SU-DHL-6 (cell line): ENCODE measurements around the gene CPVL.

Experiments
- H2AFZ ChIP-seq: fragments of 200-600 bp; sonication (generic); 2 replicates; pipeline ENCODE4 v1.6.1; 2014; ENCODE audit warnings: low read depth, mild to moderate bottlenecking, moderate library complexity, mixed read lengths, antibody characterized with exemption, low read length; ENCODE audit not compliant: severe bottlenecking
- H3F3A ChIP-seq: fragments of 200-600 bp; shearing (Covaris generic); 2 replicates; pipeline ENCODE4 v1.6.0; 2016; ENCODE audit warnings: antibody characterized with exemption, mild to moderate bottlenecking; ENCODE audit not compliant: insufficient read depth
- H3K27ac ChIP-seq: fragments of 200-600 bp; sonication (generic); 2 replicates; pipeline ENCODE4 v1.5.1; 2016; ENCODE audit warnings: low read depth, mild to moderate bottlenecking, low read length, moderate library complexity, mixed read lengths
- H3K27me3 ChIP-seq: fragments of 200-600 bp; sonication (generic), shearing (Covaris generic); 2 replicates; pipeline ENCODE4 v1.6.0; 2014; ENCODE audit warnings: mild to moderate bottlenecking, low read length
- H3K36me3 ChIP-seq: fragments of 200-600 bp; sonication (generic); 2 replicates; pipeline ENCODE4 v1.6.1; 2014; ENCODE audit warnings: mild to moderate bottlenecking, low read length, mixed read lengths
- H3K4me2 ChIP-seq: fragments of 300-600, 200-600 bp; shearing (Covaris generic), sonication (generic); 2 replicates; pipeline ENCODE4 v1.6.0; 2014; ENCODE audit warnings: low read length, low read depth, mild to moderate bottlenecking; ENCODE audit not compliant: poor library complexity, severe bottlenecking
- H3K4me3 ChIP-seq: fragments of 200-600 bp; sonication (generic); 2 replicates; pipeline ENCODE4 v1.5.1; 2014; ENCODE audit warnings: antibody characterized with exemption, low read length, mild to moderate bottlenecking, mixed read lengths; ENCODE audit not compliant: insufficient read depth, poor library complexity, severe bottlenecking
- H3K79me2 ChIP-seq: fragments of 200-600 bp; sonication (generic); 2 replicates; pipeline ENCODE4 v1.6.1; 2014; ENCODE audit warnings: mild to moderate bottlenecking, low read length, moderate library complexity; ENCODE audit not compliant: insufficient read depth
- H3K9ac ChIP-seq: fragments of 200-600 bp; sonication (generic); 2 replicates; pipeline ENCODE4 v1.7.0; 2014; ENCODE audit warnings: mild to moderate bottlenecking, low read length
- H3K9me2 ChIP-seq: fragments of 200-600 bp; sonication (generic); replicated peaks from 2 replicates; pipeline ENCODE4 v1.6.1; 2014; ENCODE audit warnings: low read length; ENCODE audit not compliant: insufficient read depth
- H3K9me3 ChIP-seq: fragments of 200-600 bp; sonication (generic); 2 replicates; pipeline ENCODE4 v1.6.1; 2014; ENCODE audit warnings: low read length, mixed read lengths; ENCODE audit not compliant: insufficient read depth
- H4K20me1 ChIP-seq: fragments of 200-600 bp; sonication (generic); 2 replicates; pipeline ENCODE4 v1.6.1; 2014; ENCODE audit warnings: low read depth, mild to moderate bottlenecking, antibody characterized with exemption, low read length, moderate library complexity, mixed read lengths
- EZH2phosphoT487 ChIP-seq: fragments of 200-600 bp; sonication (generic), shearing (Covaris generic); conservative IDR thresholded peaks from 2 replicates; pipeline ENCODE4 v1.6.1; 2018; ENCODE audit warnings: mild to moderate bottlenecking, antibody characterized with exemption, low read length, moderate library complexity, mixed read lengths
- TF ChIP-seq, protein P1 (sequence below): fragments of 200-600 bp; sonication (generic); IDR thresholded peaks from one replicate; pipeline ENCODE4 v1.5.1; 2017; ENCODE audit warnings: antibody characterized with exemption, mild to moderate bottlenecking, low read length, moderate library complexity; ENCODE audit not compliant: insufficient read depth, poor library complexity, severe bottlenecking

The CPVL gene

DNA sequence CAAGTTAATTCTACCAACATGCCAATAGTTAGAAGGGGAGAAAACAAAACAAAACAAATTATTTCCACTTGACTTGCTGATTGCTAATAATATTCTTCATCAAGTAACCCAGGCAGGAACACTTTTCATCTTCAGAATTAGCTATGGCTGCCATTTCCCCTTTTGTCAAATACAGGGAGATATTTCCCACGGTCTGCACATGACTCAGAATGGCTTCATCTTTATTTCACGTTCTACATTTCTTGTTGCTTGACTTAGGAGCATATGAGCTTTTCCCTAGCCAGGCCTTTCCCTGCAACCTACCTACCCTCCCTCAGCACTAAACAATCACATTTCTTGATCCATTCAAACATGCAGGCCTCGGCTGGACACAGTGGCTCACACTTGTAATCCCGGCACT lies 6.5 kb downstream of the CPVL start:
- Histone ChIP-seq H3K9me2 (no peaks in the 10 kb centered on the region), H3K9me3 (no peaks in the 10 kb centered on the region), H4K20me1 (no peaks in the 10 kb centered on the region), H3K4me3 (no peak overlapping the region), H3F3A (no peaks in the 10 kb centered on the region), H3K4me2 (no peak overlapping the region), H3K79me2 (no peaks in the 10 kb centered on the region), H3K36me3 (no peaks in the 10 kb centered on the region), H3K9ac (no peak overlapping the region), H2AFZ (no peak overlapping the region), H3K27me3 (no peaks in the 10 kb centered on the region), H3K27ac (no peak overlapping the region)
- TF ChIP-seq EZH2phosphoT487, result no peak
- TF ChIP-seq, protein P1, sequence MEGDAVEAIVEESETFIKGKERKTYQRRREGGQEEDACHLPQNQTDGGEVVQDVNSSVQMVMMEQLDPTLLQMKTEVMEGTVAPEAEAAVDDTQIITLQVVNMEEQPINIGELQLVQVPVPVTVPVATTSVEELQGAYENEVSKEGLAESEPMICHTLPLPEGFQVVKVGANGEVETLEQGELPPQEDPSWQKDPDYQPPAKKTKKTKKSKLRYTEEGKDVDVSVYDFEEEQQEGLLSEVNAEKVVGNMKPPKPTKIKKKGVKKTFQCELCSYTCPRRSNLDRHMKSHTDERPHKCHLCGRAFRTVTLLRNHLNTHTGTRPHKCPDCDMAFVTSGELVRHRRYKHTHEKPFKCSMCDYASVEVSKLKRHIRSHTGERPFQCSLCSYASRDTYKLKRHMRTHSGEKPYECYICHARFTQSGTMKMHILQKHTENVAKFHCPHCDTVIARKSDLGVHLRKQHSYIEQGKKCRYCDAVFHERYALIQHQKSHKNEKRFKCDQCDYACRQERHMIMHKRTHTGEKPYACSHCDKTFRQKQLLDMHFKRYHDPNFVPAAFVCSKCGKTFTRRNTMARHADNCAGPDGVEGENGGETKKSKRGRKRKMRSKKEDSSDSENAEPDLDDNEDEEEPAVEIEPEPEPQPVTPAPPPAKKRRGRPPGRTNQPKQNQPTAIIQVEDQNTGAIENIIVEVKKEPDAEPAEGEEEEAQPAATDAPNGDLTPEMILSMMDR, result no peak

DNA sequence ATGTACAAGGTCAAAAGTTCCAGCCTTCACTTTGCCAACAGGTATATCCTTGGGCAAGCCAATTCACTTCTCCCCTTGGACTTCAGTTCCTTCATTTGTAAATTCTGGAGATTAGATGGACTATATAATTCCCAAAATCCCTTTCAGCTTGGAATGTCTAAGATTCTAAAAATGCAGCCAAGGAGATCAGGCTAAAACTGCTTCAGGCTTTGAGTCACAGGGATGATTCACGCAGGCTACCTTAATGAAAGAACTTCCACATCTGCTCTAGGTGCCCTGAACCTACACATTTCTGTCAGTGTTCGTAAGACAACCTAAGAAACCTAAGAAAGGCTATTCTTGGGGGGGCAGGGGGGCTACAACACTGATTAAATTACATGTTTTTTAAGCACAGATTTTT lies 7.1 kb downstream of the CPVL start:
- Histone ChIP-seq H3K79me2 (no peaks in the 10 kb centered on the region), H3K4me2 (no peak overlapping the region)

DNA sequence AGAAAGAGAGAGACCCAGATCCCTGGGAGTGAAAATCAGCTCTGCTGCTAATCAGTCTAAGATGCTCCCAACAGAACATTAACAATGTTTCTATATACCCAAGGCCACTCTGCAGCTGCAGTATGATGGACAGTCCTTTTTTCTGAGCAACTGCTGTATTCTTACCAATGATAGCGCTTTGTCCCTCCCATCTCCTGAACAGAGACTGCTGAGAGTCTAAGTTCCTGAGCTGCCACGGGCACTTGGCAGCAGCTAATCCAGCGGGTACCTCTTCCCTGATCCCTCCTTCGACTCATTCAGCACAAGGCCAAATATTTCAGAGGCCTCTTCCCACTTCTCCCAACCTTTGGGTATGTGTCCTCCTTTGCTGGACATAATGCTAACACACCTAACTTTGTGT lies 7.7 kb downstream of the CPVL start:
- no peaks in the 10 kb centered on the region for H3K36me3 ChIP-seq
- H3K27me3 ChIP-seq, result no peaks in the 10 kb centered on the region
- H3K4me3 ChIP-seq, result no peak overlapping the region
- H3K27ac ChIP-seq, result no peak overlapping the region
- H3K9ac ChIP-seq, result no peak overlapping the region
- H3K79me2 ChIP-seq, result no peaks in the 10 kb centered on the region
- H2AFZ ChIP-seq, result no peak overlapping the region
- H3K4me2 ChIP-seq, result no peak overlapping the region
- no peaks in the 10 kb centered on the region for H3K9me3 ChIP-seq
- no peaks in the 10 kb centered on the region for H3F3A ChIP-seq
- TF ChIP-seq EZH2phosphoT487, result no peak
- TF ChIP-seq, protein P1, result no peak
- no peaks in the 10 kb centered on the region for H4K20me1 ChIP-seq
- no peaks in the 10 kb centered on the region for H3K9me2 ChIP-seq

More for the DNA sequence above, 7.1 kb downstream of the CPVL start:
- Histone ChIP-seq H3K27me3 (no peaks in the 10 kb centered on the region), H2AFZ (no peak overlapping the region), H3K9ac (no peak overlapping the region), H3F3A (no peaks in the 10 kb centered on the region), H3K4me3 (no peak overlapping the region), H3K9me2 (no peaks in the 10 kb centered on the region), H3K9me3 (no peaks in the 10 kb centered on the region), H3K36me3 (no peaks in the 10 kb centered on the region), H3K27ac (no peak overlapping the region), H4K20me1 (no peaks in the 10 kb centered on the region)
- TF ChIP-seq, protein P1, result no peak
- no peak for TF ChIP-seq EZH2phosphoT487
